Sciatic nerve (tissue), 2 donors: Measurements from ENCODE around the gene CIAO2A. TPM values are rescaled to one million over a fixed set of nuclear protein-coding genes. Genes with fewer than 3 reads are reported as not detected.

Source experiments
- ATAC-seq: fragments of 200-7000 bp; cut with Tn5 transposase; one replicate; pipeline ENCODE4 v1.9.1; 2020; ENCODE audit warnings: mild to moderate bottlenecking, moderate library complexity
- DNase-seq: peaks from one replicate; pipeline ENCODE4 v3.0.0-alpha.2; 2020; ENCODE audit warnings: low spot score
- intact Hi-C: fragments of 100-400 bp; cut with DNase I; formaldehyde crosslinking; loops from one replicate; pipeline ENCODE4 v1.14.2; 2022
- total RNA-seq: library from RNA; stranded (reverse); fragmentation: NEBNext Ultra II Directional; extraction: Animal tissue kit (Norgen Biotek cat#: 25700); gene quantifications from one replicate; pipeline ENCODE4 v1.2.1, GENCODE V29; 2021
- donor health status: DM: no; HTN: no; CAD: no.
- donor health status: DM: no; HTN: no; CAD: no.

The CIAO2A gene
- total RNA-seq, 1 donor from 2014 or later, result 26.3 TPM

DNA sequence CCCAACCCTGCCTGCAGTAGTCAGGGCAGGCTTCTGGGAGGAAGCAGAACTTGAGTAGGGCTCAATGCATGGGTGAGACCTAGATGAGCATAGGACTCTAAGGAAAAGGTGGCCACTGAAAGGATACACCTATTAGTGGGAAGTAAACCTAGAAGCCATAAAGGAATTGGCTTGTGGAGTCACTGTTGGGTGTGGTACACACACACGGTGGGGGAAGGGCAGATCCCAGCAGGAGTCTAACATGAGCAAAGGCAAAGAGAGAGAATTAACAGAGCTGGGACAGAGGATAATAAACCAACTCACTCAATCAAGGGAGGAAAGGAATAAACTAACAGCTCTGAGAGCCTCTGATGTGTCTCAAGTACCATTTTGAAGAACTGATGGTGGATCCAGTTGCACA is 70.4 kb downstream of the CIAO2A start:
- ATAC-seq, result no peak
- no peak for DNase-seq
- intact Hi-C loops, result no loop called here

DNA sequence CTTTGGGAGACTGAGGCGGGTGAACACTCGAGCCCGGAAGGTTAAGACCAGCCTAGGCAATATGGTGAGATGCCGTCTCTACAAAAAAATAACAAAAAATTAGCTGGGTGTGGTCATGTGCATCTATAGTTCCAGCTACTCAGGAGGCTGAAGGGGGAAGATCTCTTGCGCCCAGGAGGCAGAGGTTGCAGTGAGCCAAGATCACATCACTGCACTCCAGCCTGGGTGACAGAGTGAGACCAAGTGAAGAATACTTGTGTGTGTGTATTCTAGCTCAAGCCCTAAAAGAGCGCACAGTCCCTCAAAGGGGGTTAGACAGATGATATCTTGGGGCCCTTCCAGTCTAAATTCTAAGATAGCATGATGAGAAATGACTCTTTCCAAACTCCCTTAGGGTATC is 71.1 kb downstream of the CIAO2A start:
- intact Hi-C loops, result no loop called here

More for the DNA sequence above, 71.1 kb downstream of the CIAO2A start:
- ATAC-seq, result no peak
- DNase-seq, result no peak

Other genes with a start within 250 kb of the CIAO2A start
- 36.9 TPM for gene DAPK2, start 47.4 kb downstream of the CIAO2A start, total RNA-seq
- gene SNX1, start 2.1 kb upstream of the CIAO2A start, total RNA-seq, result 178 TPM
- 2.1 TPM for gene SNX22, start 57.9 kb upstream of the CIAO2A start, total RNA-seq
- 218 TPM for gene PPIB, start 69.2 kb upstream of the CIAO2A start, total RNA-seq